Measurements from ENCODE around the gene RIOK2.
"Not testable (repeated sequence)": the region's sequence is repeated elsewhere in the genome, so short reads cannot be mapped to it uniquely, and the experiment has no call there.

Gene RIOK2

DNA sequence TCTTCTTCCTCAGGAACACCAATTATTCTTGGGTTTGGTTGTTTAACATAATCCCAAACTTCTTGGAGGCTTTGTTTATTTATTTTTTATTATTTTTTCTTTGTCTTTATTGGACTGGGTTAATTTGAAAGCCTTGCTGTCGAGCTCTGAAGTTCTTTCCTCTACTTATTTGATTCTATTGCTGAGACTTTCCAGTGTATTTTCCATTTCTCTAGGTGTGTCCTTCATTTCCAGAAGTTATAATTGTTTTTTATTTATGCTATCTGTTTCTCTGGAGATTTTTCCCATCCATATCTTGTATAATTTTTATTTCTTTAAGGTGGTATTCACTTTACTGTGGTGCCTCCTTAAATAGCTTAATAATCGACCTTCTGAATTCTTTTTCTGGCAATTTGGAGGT lies 8.8 kb upstream of the RIOK2 start:
- H3K36me3 Mint-ChIP-seq (ENCODE audit: low read depth): no peaks in the 10 kb centered on the region
- peaks cover 6% of the 10 kb centered on the region for H3K4me1 Mint-ChIP-seq (ENCODE audit: low read depth)
- no peaks in the 10 kb centered on the region for H3K9me3 Mint-ChIP-seq
- DNase-seq (ENCODE audit: low spot score): no peak
- H3K27ac Mint-ChIP-seq: no peak overlapping the region
- no peak overlapping the region for H3K4me3 Mint-ChIP-seq
- H3K27me3 Mint-ChIP-seq (ENCODE audit: low read depth): peaks cover 11% of the 10 kb centered on the region

DNA sequence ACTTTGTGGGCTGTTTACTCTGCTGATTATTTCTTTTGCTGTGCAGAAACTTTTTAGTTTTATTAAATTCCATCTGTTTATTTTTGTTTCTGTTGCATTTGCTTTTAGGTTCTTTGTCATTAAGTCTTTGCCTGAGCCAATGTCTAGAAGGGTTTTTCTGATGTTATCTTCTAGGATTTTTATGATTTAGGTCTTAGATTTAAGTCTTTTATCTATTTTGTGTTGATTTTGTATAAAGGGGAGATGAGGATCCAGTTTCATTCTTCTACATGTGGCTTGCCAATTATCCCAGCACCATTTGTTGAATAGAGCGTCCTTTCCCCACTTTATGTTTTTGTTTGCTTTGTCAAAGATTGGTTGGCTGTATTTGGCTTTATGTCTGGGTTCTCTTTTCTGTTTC lies 6.5 kb upstream of the RIOK2 start:
- H3K9me3 Mint-ChIP-seq; H3K27ac Mint-ChIP-seq; DNase-seq (ENCODE audit: low spot score); H3K4me1 Mint-ChIP-seq (ENCODE audit: low read depth); H3K4me3 Mint-ChIP-seq; H3K36me3 Mint-ChIP-seq (ENCODE audit: low read depth): not testable (repeated sequence)
- peaks cover 16% of the 10 kb centered on the region for H3K27me3 Mint-ChIP-seq (ENCODE audit: low read depth)

DNA sequence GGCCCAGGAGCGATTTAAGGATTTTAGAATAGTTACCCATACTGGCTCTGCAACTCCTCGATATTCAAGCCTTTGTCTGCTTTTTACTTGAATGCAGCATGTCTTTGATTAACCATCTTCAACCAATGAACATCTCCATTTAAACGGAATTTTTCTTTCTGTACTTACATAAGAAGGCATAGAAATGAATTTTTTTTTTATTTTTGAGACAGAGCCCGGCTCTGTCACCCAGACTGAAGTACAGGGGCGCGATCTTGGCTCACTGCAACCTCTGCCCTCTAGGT lies 825 bp upstream of the RIOK2 start:
- peaks cover 20% of the 10 kb centered on the region for H3K36me3 Mint-ChIP-seq (ENCODE audit: low read depth)
- peaks cover 9% of the 10 kb centered on the region for H3K27me3 Mint-ChIP-seq (ENCODE audit: low read depth)
- peaks cover 5% of the 10 kb centered on the region for H3K9me3 Mint-ChIP-seq
- peaks cover 22% of the 10 kb centered on the region for H3K4me1 Mint-ChIP-seq (ENCODE audit: low read depth)
- H3K4me3 Mint-ChIP-seq: peak overlapping the region; percentile 87
- peak overlapping the region; percentile 100 for H3K27ac Mint-ChIP-seq
- no peak for DNase-seq (ENCODE audit: low spot score)

DNA sequence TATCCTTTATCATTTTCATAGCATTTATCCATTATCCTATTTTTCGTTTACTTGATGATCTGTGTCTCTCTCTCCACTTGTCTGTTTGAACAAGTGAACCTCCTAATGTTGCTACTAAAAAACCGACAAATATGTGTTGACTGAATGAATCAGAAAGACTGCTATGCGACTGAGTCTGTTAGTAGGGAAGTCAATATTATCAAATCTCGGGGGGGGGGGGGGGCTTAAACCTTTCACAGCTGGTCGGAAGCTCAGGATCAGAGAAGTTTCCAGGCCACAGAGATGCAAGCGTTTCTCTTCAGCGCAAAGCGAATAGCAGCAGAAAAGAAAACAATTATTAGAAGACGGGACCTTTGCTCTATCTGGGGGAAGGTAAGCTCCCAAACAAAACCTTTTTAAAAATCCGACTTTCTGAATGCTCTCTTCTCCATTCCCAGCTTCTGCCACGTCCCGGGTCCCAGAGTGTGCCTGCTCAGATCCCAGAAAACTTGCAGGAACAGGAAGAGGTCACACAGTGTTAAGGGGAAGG lies 412 bp downstream of the RIOK2 start:
- no peak for DNase-seq (ENCODE audit: low spot score)
- peaks cover 22% of the 10 kb centered on the region for H3K4me1 Mint-ChIP-seq (ENCODE audit: low read depth)
- H3K27me3 Mint-ChIP-seq (ENCODE audit: low read depth): peaks cover 9% of the 10 kb centered on the region
- H3K27ac Mint-ChIP-seq: peak overlapping the region; percentile 100
- peaks cover 5% of the 10 kb centered on the region for H3K9me3 Mint-ChIP-seq
- H3K4me3 Mint-ChIP-seq: peak overlapping the region; percentile 87
- peaks cover 30% of the 10 kb centered on the region for H3K36me3 Mint-ChIP-seq (ENCODE audit: low read depth)

DNA sequence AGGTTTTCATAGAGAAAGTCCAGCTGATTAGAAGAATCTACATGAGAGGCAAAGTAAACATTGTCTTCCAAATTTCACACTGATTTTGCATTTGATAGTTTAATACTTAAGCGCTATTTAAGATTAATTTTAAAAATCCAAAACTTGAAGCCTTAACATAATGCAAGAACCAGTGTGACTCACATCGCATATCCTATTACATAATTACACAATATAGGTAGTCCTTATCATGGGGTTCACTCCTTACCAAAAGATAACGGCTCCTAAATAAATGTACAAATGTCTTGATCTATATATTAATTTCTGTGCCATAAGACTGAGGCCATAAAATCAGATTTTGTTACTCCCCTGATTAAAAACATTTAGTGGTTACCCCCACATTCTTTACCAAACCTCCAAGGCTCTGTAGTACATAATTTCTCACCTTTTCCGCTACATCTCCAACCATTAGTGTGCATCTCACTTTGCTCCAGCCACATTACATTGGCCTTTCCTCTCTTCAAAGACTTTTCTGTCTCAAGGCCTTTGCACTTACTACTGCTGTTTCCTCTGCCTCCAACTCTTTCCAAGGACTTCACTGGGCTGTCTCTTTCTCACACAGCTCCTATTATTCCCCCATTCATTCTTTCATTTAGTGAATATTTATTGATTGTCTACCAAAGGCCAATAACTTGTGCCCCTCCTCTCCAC lies 1.0 kb downstream of the RIOK2 start:
- H3K27ac Mint-ChIP-seq: peak overlapping the region; percentile 100
- peaks cover 30% of the 10 kb centered on the region for H3K36me3 Mint-ChIP-seq (ENCODE audit: low read depth)
- H3K4me3 Mint-ChIP-seq: peak overlapping the region; percentile 87
- no peak for DNase-seq (ENCODE audit: low spot score)
- H3K4me1 Mint-ChIP-seq (ENCODE audit: low read depth): peaks cover 22% of the 10 kb centered on the region
- H3K27me3 Mint-ChIP-seq (ENCODE audit: low read depth): peaks cover 9% of the 10 kb centered on the region
- H3K9me3 Mint-ChIP-seq: peaks cover 5% of the 10 kb centered on the region

DNA sequence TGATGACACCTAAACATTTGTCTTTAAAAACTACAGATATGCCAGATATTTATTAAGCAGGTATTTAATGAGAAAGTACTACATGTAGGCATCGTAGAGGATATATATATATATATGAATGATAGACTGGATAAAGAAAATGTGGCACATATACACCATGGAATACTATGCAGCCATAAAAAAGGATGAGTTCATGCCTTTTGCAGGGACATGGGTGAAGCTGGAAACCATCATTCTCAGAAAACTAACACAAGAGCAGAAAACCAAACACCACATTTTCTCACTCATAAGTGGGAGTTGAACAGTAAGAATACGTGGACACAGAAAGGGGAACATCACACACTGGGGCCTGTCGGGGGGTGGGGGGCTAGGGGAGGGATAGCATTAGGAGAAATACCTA lies 3.6 kb downstream of the RIOK2 start:
- H3K27me3 Mint-ChIP-seq (ENCODE audit: low read depth); H3K9me3 Mint-ChIP-seq; H3K27ac Mint-ChIP-seq; DNase-seq (ENCODE audit: low spot score); H3K4me3 Mint-ChIP-seq: not testable (repeated sequence)
- peaks cover 40% of the 10 kb centered on the region for H3K36me3 Mint-ChIP-seq (ENCODE audit: low read depth)
- H3K4me1 Mint-ChIP-seq (ENCODE audit: low read depth): peaks cover 19% of the 10 kb centered on the region

DNA sequence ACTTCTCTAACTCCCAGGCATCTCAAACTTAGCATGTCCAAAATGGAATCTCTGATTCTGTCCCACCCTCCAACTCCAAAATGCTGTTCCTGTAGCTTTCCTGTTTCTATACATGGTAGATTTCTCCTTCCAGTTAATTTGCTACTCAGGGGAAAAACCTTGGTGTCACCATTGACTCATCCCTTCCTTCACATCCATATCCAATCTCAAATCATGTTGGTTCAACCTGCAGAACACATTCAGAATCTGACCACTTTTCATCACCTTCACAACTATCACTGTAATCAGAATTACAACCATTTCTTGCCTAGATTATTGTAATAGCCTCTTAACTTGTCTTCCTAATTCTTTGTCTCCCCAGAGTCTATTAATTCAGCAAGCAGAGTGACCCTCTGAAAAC lies 10.8 kb downstream of the RIOK2 start:
- no peak for DNase-seq (ENCODE audit: low spot score)
- H3K4me3 Mint-ChIP-seq: no peak overlapping the region
- no peaks in the 10 kb centered on the region for H3K27me3 Mint-ChIP-seq (ENCODE audit: low read depth)
- peaks cover 8% of the 10 kb centered on the region for H3K4me1 Mint-ChIP-seq (ENCODE audit: low read depth)
- H3K27ac Mint-ChIP-seq: no peak overlapping the region
- H3K36me3 Mint-ChIP-seq (ENCODE audit: low read depth): peaks cover 49% of the 10 kb centered on the region
- H3K9me3 Mint-ChIP-seq: no peaks in the 10 kb centered on the region

DNA sequence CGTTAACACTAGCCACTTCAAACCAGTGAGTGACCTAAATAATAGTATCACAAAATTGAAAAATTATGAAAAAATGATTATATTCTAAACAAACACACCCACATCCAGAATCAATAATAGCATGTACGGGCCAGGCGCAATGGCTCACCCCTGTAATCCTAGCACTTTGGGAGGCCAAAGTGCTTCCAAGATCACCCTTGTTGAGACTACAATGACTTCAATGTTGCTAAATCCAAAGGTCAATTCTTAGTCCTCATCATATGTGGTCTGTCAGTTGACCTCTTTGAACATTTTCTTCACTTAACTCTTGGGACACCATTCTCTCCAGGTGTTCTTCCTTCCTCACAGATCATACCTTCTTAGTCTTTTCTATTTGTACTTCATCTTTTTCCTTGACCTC lies 11.3 kb downstream of the RIOK2 start:
- Mint-ChIP-seq H3K27me3 (ENCODE audit: low read depth) (no peaks in the 10 kb centered on the region), H3K9me3 (no peaks in the 10 kb centered on the region), H3K4me3 (no peak overlapping the region), H3K27ac (no peak overlapping the region), H3K36me3 (ENCODE audit: low read depth) (peaks cover 47% of the 10 kb centered on the region), H3K4me1 (ENCODE audit: low read depth) (peaks cover 8% of the 10 kb centered on the region)
- DNase-seq (ENCODE audit: low spot score): no peak

DNA sequence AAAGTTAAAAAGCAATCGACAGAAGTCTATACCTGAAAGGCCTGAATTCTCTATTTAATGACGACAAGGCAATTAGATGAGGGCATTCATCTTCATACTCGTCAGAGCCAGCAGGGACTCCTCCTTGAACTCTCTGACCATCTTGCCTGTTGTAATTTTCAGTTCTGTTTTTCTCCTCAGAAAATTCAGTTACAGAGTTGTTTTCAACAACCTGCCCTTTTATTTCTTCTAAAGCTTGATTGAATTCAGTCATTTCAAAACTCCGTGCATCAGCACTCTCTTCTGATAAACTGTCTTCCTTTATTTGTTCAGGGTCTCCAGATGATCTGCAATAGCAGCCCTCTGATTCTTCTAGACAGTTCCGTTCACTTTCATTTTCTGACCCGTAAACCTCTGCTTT lies 15.6 kb downstream of the RIOK2 start:
- peak overlapping the region; percentile 89 for H3K27ac Mint-ChIP-seq
- DNase-seq (ENCODE audit: low spot score): no peak
- H3K27me3 Mint-ChIP-seq (ENCODE audit: low read depth): no peaks in the 10 kb centered on the region
- peaks cover 50% of the 10 kb centered on the region for H3K36me3 Mint-ChIP-seq (ENCODE audit: low read depth)
- H3K4me1 Mint-ChIP-seq (ENCODE audit: low read depth): peaks cover 15% of the 10 kb centered on the region
- peak overlapping the region; percentile 74 for H3K4me3 Mint-ChIP-seq
- no peaks in the 10 kb centered on the region for H3K9me3 Mint-ChIP-seq

DNA sequence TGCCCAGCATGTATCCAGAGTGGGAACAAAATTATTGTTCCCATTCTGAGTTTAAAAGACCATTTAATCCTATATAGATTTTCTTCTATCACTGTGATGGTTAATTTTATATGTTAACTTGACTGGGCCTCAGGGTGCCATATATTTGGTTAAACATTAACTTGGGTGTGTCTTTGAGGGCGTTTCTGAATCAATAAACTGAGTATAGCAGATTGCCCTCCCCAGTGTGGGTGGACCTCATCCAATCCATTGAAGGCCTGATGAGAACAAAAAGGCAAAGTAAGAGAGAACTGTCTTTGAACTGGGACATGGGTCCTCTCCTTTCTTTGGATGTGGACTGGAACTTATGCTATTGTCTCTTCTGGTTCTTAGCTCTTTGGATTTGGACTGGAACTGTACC lies 17.3 kb downstream of the RIOK2 start:
- H3K4me3 Mint-ChIP-seq: no peak overlapping the region
- H3K9me3 Mint-ChIP-seq: no peaks in the 10 kb centered on the region
- peaks cover 42% of the 10 kb centered on the region for H3K36me3 Mint-ChIP-seq (ENCODE audit: low read depth)
- DNase-seq (ENCODE audit: low spot score): no peak
- H3K27me3 Mint-ChIP-seq (ENCODE audit: low read depth): no peaks in the 10 kb centered on the region
- no peak overlapping the region for H3K27ac Mint-ChIP-seq
- peaks cover 19% of the 10 kb centered on the region for H3K4me1 Mint-ChIP-seq (ENCODE audit: low read depth)

DNA sequence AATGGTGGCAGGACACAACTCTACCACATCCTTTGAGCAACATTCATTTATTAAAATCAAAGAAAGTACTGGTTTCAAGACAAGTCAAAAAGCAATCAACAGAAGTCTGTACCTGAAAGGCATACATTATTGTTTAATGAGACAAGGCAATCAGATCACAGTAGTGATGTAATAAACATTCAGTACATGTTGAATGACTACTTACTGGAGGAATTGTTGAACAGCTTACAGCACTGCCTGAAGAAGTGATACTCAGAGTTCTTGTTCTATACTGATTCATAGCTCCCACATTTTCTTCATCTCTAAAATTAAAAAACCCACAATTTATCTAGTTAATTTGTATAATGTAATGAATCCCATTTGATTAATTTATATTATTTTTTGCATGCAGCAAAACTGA lies 18.2 kb downstream of the RIOK2 start:
- Mint-ChIP-seq H3K27me3 (ENCODE audit: low read depth) (no peaks in the 10 kb centered on the region), H3K27ac (peak overlapping the region; percentile 26), H3K4me3 (no peak overlapping the region), H3K4me1 (ENCODE audit: low read depth) (peaks cover 19% of the 10 kb centered on the region), H3K9me3 (no peaks in the 10 kb centered on the region), H3K36me3 (ENCODE audit: low read depth) (peaks cover 43% of the 10 kb centered on the region)
- no peak for DNase-seq (ENCODE audit: low spot score)

DNA sequence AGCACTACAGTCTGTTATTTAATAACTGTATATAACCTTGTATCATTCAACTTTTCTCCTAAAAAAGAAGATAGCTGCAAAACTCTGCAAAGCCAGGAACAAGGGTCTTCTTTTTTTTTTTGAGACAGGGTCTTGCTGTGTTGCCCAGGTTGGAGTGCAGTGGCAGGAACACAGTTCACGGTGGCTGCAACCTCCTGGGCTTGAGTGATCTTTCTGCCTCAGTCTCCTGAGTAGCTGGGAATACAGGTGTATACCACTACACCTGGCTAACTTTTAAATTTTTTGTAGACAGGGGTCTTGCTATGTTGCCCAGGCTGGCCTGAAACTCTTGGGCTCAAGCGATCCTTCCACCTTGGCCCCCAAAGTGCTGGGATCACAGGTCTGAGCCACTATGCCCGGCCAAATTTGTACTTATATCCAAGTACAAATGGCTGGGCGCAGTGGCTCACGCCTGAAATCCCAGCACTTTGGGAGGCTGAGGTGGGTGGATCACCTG lies 19.2 kb downstream of the RIOK2 start:
- Mint-ChIP-seq H3K27ac (no peak overlapping the region), H3K27me3 (ENCODE audit: low read depth) (no peaks in the 10 kb centered on the region), H3K4me3 (no peak overlapping the region), H3K4me1 (ENCODE audit: low read depth) (peaks cover 19% of the 10 kb centered on the region), H3K36me3 (ENCODE audit: low read depth) (peaks cover 45% of the 10 kb centered on the region), H3K9me3 (peaks cover under 1% of the 10 kb centered on the region)
- DNase-seq (ENCODE audit: low spot score): no peak

DNA sequence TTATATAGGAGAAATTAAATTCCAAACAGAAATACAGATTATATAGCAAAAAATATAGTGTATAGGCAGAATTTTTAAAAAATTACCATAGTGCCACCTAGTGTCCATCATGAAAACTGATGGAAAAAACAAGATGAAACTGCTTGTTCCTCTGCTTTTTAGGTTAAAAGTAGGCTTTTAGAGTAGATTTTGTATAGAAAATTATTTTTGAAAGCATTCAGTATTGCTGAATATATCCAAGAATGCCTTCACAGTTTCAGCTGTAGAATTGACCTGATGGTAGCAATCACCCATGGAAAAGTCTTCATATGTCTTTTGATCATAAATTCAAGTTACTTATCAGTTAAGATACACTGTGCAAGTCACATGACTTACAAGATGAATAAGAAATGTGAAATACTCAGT lies 19.7 kb downstream of the RIOK2 start:
- Mint-ChIP-seq H3K4me3 (no peak overlapping the region), H3K9me3 (peaks cover 5% of the 10 kb centered on the region), H3K36me3 (ENCODE audit: low read depth) (peaks cover 45% of the 10 kb centered on the region), H3K27ac (no peak overlapping the region), H3K4me1 (ENCODE audit: low read depth) (peaks cover 17% of the 10 kb centered on the region), H3K27me3 (ENCODE audit: low read depth) (no peaks in the 10 kb centered on the region)
- DNase-seq (ENCODE audit: low spot score): no peak

DNA sequence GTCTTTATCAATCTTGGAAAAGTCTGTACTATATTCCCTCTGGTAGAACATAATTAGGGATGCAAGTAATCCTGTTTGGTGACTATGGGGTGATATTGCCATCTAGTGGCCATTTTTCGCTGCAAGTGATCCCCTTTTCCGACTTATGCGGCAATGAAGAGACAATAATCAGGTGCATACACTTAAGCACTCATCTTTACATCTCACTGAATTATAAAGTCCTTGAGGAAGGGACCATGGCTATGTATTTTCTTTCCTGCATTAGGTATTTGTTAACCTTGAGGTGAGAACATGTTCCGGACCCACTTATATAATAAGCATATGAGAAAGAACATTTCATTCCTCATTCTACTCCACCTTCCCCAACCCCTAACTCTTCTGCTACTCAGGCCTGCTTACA lies 21.0 kb downstream of the RIOK2 start:
- H3K4me3 Mint-ChIP-seq: no peak overlapping the region
- no peak overlapping the region for H3K27ac Mint-ChIP-seq
- peaks cover under 1% of the 10 kb centered on the region for H3K27me3 Mint-ChIP-seq (ENCODE audit: low read depth)
- H3K9me3 Mint-ChIP-seq: peaks cover 19% of the 10 kb centered on the region
- DNase-seq (ENCODE audit: low spot score): no peak
- peaks cover 11% of the 10 kb centered on the region for H3K4me1 Mint-ChIP-seq (ENCODE audit: low read depth)
- peaks cover 51% of the 10 kb centered on the region for H3K36me3 Mint-ChIP-seq (ENCODE audit: low read depth)

DNA sequence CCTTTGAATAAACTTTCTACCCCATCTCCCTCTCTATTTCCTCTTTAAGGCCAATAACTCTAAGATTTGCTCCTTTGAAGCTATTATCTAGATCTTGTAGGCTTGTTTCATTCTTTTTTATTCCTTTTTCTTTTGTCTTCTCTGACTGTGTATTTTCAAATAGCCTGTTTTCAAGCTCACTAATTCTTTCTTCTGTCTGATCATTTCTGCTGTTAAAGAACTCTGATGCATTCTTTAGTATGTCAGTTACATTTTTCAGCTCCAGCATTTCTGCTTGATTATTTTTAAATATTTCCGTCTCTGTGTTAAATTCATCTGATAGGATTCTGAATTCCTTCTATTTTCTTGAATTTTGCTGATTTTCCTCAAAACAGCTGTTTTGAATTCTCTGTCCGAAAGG lies 25.4 kb downstream of the RIOK2 start:
- Mint-ChIP-seq H3K4me1 (ENCODE audit: low read depth) (peaks cover 3% of the 10 kb centered on the region), H3K4me3 (no peak overlapping the region), H3K27me3 (ENCODE audit: low read depth) (peaks cover 15% of the 10 kb centered on the region), H3K27ac (no peak overlapping the region), H3K36me3 (ENCODE audit: low read depth) (peaks cover 34% of the 10 kb centered on the region), H3K9me3 (peaks cover 36% of the 10 kb centered on the region)
- no peak for DNase-seq (ENCODE audit: low spot score)
